ENCODE measurements around the gene ARAP1. TPM values are rescaled to one million over a fixed set of nuclear protein-coding genes. Genes with fewer than 3 reads are reported as not detected.
A peak's percentile ranks its signal among the peaks of the same experiment; 100 is the strongest.

The ARAP1 gene
- total RNA-seq, 2 donors from 2014 or later, result 74.0 to 83.8 TPM

- H3K9me3 ChIP-seq, result no peaks in the 10 kb centered on the region
- no peak overlapping the region for H3K4me3 ChIP-seq
- H3K36me3 ChIP-seq, result peaks cover 65% of the 10 kb centered on the region
- H3K27ac ChIP-seq, result peak overlapping the region in 1 of 2 donors; percentile 33
- peaks cover 0 to 36% of the 10 kb centered on the region in 2 donors for H3K4me1 ChIP-seq
- H3K27me3 ChIP-seq, result no peaks in the 10 kb centered on the region
- TF ChIP-seq, protein P1, sequence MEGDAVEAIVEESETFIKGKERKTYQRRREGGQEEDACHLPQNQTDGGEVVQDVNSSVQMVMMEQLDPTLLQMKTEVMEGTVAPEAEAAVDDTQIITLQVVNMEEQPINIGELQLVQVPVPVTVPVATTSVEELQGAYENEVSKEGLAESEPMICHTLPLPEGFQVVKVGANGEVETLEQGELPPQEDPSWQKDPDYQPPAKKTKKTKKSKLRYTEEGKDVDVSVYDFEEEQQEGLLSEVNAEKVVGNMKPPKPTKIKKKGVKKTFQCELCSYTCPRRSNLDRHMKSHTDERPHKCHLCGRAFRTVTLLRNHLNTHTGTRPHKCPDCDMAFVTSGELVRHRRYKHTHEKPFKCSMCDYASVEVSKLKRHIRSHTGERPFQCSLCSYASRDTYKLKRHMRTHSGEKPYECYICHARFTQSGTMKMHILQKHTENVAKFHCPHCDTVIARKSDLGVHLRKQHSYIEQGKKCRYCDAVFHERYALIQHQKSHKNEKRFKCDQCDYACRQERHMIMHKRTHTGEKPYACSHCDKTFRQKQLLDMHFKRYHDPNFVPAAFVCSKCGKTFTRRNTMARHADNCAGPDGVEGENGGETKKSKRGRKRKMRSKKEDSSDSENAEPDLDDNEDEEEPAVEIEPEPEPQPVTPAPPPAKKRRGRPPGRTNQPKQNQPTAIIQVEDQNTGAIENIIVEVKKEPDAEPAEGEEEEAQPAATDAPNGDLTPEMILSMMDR (IDR thresholded peaks at IDR 0.05), result no peak
- DNase-seq (ENCODE audit: low spot score), result peak; percentile 74
Measured at GRCh38 chr11:72712168-72712751, 39.9 kb downstream of the ARAP1 start.

DNA sequence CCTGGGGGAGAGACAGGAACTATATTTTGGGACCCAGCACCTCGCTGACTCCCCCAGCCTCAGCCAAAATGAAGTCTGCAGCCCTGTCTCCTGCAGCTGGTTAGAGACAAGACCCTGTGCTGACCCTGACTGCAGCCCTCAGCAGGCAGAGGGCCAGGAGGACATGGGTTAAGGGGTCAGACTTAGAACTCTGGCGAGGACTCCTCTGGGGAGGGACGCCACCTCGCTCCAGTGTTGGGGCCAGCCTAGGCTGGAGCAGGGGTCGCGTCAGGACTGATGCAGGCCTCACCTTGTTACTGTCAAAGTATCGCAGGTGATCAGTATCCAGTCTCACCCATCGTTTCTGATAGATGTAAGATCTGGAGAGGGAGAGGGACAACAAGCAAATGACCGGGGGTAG, 41.1 kb downstream of the ARAP1 start:
- DNase-seq (ENCODE audit: low spot score), result no peak
- Histone ChIP-seq H3K27me3 (no peaks in the 10 kb centered on the region), H3K4me1 (peaks cover 0 to 25% of the 10 kb centered on the region in 2 donors), H3K36me3 (peaks cover 70% of the 10 kb centered on the region), H3K9me3 (no peaks in the 10 kb centered on the region), H3K27ac (no peak overlapping the region), H3K4me3 (no peak overlapping the region)
- TF ChIP-seq, protein P1 (IDR thresholded peaks at IDR 0.05), result no peak

DNA sequence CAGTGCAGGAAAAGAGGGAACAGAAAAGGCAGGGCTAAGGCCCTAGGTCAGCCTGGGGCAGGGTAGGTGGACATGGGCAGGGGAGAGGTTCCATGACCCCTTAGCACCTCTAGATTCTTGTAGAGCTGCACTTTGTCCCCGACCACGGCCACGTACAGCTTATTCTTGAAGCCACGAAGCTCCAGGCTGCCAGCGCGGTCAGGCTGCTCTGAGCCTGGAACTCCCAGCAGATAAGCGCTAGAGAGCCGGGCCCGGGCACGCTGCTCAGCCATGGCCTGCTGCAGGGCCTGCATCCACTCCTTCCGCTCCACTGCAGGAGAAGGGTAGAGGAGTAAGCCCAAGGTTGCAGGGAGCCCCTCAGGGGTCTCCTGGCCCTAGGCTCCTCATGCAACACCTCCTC, 41.9 kb downstream of the ARAP1 start:
- Histone ChIP-seq H3K27ac (no peak overlapping the region), H3K27me3 (no peaks in the 10 kb centered on the region), H3K4me3 (no peak overlapping the region), H3K9me3 (no peaks in the 10 kb centered on the region), H3K36me3 (peaks cover 75% of the 10 kb centered on the region), H3K4me1 (peaks cover 0 to 23% of the 10 kb centered on the region in 2 donors)
- DNase-seq (ENCODE audit: low spot score), result no peak
- TF ChIP-seq, protein P1 (IDR thresholded peaks at IDR 0.05), result no peak

- peaks cover 81% of the 10 kb centered on the region for H3K36me3 ChIP-seq
- DNase-seq (ENCODE audit: low spot score), result no peak
Measured at GRCh38 chr11:72709478-72710238, 42.5 kb downstream of the ARAP1 start.

GRCh38 chr11:72707032-72707431, 45.2 kb downstream of the ARAP1 start:
- Histone ChIP-seq H3K27me3 (no peaks in the 10 kb centered on the region), H3K27ac (no peak overlapping the region), H3K4me3 (no peak overlapping the region), H3K4me1 (peaks cover 0 to 27% of the 10 kb centered on the region in 2 donors), H3K9me3 (no peaks in the 10 kb centered on the region), H3K36me3 (peaks cover 89% of the 10 kb centered on the region)
- DNase-seq (ENCODE audit: low spot score), result no peak
- TF ChIP-seq, protein P1 (IDR thresholded peaks at IDR 0.05), result no peak

More at GRCh38 chr11:72709478-72710238, 42.5 kb downstream of the ARAP1 start:
- no peak overlapping the region for H3K27ac ChIP-seq
- H3K4me3 ChIP-seq, result no peak overlapping the region
- H3K9me3 ChIP-seq, result no peaks in the 10 kb centered on the region
- TF ChIP-seq, protein P1 (IDR thresholded peaks at IDR 0.05), result no peak
- H3K4me1 ChIP-seq, result peaks cover 0 to 17% of the 10 kb centered on the region in 2 donors
- H3K27me3 ChIP-seq, result no peaks in the 10 kb centered on the region

Measured in right atrium auricular region (tissue), 2 donors.